AG20443 (cell line): ENCODE measurements around the gene CCL7.

Source experiments
- DNase-seq: peaks from one replicate; pipeline ENCODE4 v3.0.0; 2012; ENCODE audit warnings: low spot score, mixed read lengths

CCL7 gene

DNA sequence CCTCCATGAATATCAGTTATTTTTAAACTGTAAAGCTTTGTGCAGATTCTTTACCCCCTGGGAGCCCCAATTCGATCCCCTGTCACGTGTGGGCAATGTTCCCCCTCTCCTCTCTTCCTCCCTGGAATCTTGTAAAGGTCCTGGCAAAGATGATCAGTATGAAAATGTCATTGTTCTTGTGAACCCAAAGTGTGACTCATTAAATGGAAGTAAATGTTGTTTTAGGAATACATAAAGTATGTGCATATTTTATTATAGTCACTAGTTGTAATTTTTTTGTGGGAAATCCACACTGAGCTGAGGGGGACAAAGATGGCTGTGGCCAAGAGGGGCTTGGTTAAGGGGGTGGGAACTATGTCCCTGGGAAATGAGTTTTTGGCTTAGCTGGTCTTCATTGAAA is 17.9 kb downstream of the CCL7 start:
- no peak for DNase-seq

DNA sequence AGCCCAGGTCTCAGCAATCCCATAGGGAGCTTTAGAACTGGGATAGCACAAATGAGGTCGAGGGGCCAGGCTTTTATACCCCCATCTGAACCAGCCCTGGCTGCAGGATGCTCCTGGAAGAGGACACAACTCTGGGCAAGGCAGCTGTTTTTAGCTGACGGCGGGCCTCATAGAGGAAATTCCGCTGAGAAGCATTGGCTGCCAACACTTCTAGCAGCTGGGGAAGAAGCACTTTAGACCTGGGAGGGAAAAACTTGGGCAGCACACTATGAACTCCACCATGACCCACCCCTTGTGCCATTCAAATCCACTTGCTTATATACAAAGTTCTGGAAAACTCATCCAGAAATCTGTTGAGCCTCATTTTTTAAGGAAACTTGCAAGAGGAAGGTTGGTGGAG is 20.6 kb downstream of the CCL7 start:
- no peak for DNase-seq

DNA sequence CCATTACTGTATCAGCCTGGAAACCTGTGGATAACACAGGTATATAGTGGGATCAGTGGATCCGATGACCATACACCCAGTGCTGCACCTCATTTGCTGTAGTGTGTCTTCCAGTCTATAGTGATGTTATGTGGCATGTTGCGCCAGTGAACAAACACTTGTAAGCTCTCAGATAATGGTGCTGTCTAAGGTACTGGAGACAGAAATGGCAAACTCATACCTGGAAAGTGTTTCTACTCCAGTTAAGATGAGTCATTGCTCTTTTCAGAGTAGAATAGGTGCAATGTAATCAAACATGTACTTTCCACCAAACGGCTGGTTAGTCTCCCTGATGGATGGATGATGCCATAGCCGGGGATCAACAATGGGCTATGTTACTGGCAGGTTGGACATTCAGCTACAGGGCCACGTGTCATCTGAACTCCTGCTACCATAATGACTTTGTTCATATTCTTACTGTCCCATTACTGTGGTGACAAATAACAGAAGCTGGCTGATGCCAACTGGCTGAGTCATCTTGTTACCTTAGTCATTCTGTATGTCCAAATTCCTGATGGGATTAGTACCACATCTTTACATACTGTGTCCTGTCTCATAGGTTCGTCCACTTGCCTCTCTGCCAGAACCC is 21.8 kb downstream of the CCL7 start:
- DNase-seq, result no peak

DNA sequence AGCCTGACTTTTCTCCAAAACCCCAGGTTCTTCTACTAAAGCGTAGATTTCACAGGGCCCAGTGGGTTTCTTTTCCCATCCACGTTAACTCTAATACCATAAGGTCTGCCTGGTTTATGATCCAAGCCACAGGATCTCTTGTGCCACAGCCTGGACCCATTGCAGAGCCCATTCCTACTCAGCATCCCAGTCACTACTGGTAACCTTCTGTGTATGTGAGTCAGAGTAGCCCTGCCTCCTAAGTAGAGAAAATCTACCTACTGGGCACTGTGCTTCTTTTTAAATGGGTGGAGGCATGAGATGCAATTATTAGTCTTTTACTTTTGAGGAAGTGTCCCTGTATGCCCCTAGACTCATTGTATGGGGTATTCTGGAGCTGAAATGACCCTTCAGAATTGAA is 29.0 kb downstream of the CCL7 start:
- DNase-seq, result no peak

DNA sequence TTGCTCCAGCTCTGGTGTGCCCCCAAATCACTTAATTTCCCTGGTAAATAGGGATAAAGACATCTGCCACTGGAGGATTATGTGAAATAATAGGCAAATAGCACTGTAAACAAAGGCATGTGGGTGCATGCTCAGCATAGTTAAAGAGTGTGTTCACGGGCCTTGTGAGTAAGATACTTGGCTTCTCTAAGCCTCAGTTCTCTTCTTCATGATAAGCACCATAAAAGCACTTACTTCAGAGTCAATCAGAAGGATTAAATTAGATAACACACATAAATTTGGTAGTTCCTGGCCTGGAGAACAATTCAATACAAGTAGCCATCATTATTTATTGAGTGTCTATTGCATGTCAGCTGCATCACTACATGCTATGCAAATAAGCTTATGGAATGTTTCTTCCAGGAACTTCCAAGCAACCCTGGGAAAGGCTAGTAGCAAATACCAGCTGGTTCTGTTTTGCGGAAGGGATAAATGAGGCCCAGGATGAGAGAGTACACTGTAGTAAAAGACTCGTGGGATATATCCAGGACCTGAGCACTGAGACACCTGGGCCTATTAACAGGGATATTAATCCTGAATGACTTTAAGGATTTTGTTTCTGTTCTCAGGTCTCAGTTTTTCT is 30.0 kb downstream of the CCL7 start:
- peak; percentile 77 for DNase-seq

DNA sequence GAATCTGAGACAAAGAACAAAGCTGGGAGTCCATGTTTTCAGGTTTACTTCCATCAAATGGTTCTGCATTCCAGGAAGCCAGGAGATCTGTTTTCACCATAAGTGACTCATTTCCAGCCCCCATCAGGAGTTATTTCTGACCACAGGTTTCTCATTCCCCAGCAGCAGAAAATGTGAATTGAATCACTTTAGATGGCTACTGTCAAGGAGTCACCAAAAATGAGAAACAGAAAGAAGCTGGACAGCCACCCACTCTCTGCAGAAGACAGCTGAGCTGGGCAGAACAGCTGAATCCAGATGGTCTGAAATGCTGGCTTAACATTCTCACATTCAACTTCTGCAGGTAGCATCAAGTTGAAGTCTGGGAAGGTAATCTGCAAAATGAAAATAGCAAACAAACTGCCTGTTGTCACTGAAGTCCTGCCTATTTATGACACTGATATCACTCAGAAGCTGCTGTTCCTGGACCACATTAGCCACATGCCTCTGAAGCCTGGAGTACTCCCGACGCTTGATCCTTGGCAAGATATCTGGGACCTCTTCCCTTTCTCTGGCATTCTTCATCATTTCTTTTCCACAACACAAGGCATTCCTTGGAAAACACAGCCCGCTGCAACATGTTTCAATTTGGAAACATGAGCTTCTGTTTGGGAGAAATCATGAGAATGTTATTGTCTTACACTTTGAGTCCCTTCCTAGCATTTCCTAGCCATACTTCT is 30.8 kb downstream of the CCL7 start:
- DNase-seq, result peak; percentile 55

DNA sequence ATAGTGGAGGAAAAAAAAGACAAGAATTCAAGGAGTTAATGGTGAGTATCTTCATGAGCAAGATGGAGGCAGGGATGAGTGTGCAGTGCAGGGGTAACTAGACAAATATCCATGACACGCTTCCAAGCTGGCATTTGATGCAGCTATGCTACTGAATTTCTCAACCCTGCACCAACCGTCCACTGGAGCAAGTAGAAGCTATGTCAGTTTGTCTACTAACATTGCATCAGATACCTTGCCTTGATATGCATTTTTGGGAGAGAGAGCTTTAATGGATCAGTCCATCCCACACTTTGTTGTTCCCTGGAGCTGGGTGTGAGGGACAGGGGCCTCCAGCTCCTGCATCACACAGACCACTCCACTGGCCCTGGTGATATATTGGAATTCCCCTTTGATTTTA is 32.0 kb downstream of the CCL7 start:
- DNase-seq, result no peak

DNA sequence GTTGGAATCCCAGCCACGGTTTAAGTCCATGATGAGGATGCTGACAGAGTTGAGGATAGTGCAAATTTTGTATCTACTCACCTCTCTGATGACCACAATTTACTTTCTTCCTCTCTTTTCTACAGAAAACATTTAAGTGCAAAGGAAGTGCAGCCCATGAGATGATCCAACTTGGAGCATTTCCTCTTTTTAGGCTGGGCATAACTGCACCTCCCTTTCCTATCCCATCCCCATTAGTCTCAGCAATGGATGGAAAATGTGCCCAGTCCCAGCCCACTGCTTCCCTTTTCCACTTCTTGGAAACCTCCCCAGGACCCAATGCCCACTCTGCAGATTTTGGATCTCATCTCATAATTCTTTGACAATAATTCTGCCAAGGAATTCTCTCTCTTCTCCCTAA is 32.6 kb downstream of the CCL7 start:
- DNase-seq, result no peak

DNA sequence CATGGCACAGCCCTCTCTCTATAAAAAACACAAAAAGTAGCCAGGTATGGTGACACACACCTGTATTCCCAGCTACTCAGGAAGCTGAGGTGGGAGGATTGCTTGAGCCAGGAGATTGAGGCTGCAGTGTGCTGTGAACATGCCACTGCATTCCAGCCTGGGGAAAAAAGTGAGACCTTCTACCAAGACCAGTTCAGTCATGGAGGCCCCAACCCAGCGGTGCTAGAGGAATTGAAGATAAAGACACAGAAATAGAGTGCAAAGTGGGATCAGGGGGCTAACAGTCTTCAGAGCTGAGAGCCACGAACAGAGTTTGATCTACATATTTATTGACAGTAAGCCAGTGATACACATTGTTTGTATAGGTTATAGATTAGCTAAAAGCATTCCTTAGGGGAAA is 33.6 kb downstream of the CCL7 start:
- DNase-seq, result no peak

DNA sequence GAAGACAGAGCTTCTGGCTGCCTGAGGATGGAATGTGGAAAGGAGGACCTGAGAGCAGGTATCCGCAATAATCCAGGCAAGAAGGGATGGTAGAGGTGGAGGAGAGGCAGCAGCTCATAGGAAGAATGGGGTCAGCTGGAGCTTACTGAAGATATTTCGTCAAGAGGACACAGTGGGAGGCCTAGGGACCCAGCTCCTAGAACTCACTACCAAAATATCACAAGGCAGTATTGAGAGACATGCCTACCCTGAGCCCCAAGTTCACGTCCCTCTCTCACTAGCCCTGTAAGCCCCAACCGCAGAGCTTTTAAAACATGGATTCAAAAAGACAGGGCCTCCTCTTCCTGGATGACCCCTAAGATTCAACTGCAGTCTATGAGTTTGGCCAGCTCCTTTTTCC is 35.0 kb downstream of the CCL7 start:
- no peak for DNase-seq

DNA sequence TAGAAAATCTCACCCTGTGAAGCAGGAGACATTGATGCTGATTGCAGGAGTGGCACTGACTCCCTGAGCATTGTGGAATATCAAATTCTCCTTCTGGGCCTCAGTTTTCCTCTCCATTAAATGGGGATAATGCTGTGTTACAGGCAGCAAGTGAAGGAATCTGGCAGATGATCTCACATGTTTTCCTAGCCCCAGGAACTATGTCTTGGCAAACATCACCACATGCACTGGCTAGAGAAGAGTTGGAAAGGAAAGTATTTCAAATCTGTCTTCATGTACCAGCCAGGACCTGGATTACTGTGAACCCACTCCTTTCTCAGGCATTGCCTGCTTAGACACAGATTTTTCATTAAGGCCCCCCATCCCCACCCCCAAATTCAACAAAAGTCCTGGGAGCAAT is 35.6 kb downstream of the CCL7 start:
- DNase-seq, result no peak

DNA sequence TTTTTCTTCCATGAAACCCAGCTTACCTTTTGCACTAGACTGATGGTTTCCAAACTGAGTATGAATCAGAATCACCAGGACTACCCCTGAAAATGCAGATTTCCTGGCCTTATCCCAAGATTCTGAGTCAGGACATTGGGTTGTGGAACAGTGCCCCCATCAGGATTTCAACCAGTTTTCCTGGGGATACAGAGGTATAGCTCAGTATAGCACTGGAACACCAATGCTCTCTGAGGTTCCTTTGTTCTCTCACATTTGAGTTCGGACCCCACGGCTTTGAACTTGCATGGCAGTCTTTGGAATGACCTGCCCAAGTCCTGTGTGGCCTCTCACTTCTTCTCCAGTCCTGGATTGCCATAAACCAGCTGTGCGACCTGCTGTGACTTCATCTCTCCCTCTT is 36.4 kb downstream of the CCL7 start:
- DNase-seq, result peak; percentile 80

DNA sequence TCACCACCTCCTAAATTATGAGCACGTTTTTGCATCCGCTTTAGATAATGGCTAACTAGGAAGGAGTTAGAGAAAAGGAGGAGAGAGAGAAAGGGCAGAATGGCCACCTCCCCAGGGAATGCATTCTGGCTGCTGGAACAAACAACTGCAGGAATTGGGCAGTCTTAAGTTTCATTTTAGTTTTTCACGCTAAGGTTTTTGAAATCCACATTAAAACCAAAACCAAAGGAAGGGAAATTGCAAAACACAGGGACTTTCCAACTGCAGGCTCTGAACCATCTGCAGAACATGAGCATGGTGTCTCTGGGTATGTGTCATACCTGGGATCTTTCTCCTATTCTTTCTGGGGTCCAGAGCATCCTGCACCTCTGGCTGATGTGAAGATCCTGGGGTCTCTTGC is 37.1 kb downstream of the CCL7 start:
- DNase-seq, result peak; percentile 50

DNA sequence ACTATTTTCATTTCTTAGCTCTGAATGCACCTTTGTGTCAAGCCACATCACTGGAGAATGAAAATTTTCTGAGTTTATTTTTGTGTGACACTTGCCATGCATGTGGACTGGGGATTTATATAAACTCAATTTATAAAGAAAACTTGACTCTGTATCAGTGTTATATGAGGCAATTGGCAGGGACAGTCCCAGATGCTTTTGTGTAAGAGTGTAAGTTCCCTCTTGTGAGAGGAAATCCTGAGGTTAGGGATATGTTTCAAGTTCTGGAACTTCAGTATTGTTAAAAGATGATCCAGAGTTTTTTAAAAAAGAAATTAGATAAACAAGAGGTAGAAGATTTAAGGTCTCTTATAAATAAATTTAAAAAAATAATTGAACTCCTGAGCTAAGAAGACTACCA is 38.4 kb downstream of the CCL7 start:
- DNase-seq, result no peak

DNA sequence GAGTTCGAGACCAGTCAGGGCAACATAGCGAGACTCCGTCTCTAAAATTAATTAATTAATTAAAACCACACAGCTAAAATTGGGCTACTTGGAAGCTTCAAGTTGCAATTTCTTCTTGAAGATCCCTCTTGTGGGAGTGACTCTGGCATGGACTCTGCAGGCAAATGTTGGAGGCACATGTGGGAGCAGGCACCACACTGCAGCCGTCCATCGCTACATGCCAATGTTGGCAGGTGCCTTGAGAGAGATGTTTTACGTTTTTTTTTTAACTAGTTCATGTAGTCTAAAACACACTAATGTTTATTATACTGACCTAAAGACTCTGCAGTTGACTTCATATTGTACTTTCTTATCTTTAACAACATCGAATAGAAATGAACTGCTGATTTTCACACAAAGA is 41.3 kb downstream of the CCL7 start:
- DNase-seq, result no peak

DNA sequence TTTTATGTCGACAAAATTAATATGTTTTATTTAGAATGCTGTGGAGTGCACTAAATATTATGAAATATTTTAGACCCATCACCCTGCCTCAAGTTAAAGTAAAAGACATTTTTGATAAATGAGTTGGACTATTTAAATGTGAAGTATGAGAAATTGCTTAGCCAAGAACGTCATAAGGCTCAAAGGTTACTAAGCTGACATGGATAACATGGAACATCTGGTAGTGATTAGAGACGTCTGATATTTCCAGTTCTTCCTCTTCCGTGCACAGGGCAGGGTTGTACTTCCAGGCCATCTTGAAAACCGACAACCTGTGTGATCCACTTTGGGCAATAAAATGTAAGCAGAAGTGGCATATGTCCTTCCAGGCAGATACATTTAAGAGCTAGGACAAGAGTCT is 42.1 kb downstream of the CCL7 start:
- no peak for DNase-seq

DNA sequence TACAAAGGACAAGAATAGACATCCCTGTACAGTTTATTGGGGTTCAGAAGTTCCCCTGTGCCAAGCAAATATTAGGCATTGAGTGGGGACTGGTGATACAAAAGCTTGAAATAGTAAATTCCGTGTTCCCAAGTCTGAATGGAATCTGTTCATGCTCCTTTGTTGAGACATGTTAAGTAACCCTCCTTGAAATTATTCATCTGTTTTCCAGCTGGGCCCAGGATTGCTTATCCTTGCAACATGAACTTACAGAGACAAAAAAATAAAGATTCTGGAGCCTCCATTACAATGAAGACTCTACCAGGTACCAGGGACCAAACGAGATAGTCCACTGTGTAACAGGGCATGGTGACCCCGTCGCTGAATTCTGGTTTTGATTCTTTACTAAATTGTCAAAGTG is 43.1 kb downstream of the CCL7 start:
- peak; percentile 41 for DNase-seq

DNA sequence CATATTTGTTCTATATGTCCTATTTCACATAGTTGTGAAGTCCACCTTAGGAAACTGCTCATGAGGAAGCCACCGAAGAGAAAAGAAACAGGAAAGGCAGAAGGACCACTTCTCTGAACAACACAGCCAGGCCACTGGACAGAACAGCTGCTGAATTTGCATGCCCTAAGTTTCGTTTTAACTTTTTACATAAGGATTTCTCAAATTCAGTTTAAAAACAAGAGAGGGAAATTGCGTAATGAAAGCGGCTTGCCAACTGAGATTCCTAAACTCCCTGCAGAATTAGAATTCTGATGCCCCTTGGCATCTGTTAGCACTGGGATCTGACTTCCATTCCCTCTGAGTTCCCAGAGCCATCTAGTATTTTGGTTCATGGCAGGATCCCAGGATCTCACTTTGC is 44.3 kb downstream of the CCL7 start:
- DNase-seq, result peak; percentile 49

DNA sequence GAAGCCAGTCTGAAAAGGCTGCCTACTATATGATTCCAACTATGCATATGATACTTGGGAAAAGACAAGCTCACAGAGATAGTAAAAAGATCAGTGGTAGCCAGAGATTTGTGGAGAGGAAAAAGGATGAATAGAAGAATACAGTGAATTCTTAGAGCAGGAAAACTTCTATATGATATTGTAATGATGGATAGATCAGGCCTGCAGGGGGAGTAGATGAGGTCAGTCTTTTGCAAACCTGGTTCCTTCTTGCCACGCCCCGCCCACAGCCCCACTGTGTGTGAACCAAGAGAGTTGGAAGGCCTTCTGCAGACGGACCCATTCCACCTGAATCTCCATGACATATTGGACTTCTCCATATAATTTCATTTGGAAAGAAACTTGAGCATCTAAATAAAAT is 48.5 kb downstream of the CCL7 start:
- no peak for DNase-seq

DNA sequence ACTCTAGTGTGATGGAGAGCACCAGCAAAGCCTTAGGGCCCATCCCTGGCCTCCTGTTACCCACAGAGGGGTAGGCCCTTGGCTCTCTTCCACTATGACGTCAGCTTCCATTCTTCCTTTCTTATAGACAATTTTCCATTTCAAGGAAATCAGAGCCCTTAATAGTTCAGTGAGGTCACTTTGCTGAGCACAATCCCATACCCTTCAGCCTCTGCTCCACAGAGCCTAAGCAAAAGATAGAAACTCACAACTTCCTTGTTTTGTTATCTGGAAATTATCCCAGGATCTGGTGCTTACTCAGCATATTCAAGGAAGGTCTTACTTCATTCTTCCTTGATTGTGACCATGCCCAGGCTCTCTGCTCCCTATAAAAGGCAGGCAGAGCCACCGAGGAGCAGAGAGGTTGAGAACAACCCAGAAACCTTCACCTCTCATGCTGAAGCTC is 49.0 kb downstream of the CCL7 start, which contains the start of gene CCL8:
Gene CCL8 (plus strand): TSS at position 397 of the 445 bp plus-strand sequence. CDS start 67 bp downstream, outside the sequence.
- DNase-seq, result no peak
